22Rv1 (cell line): ENCODE data around the gene TNFRSF1B.

Source experiments
- H3K27ac ChIP-seq: fragments of 450-650 bp; 2 replicates; pipeline ENCODE4 v1.5.1; 2017
- ZFX ChIP-seq: fragments of 450-650 bp; IDR thresholded peaks from 2 replicates; pipeline ENCODE4 v1.6.1; 2017; ENCODE audit warnings: antibody characterized with exemption, borderline replicate concordance
- TF ChIP-seq, protein P1 (sequence below): fragments of 450-650 bp; IDR thresholded peaks from 2 replicates; pipeline ENCODE4 v1.5.1; 2017; ENCODE audit warnings: mild to moderate bottlenecking

TNFRSF1B gene

DNA sequence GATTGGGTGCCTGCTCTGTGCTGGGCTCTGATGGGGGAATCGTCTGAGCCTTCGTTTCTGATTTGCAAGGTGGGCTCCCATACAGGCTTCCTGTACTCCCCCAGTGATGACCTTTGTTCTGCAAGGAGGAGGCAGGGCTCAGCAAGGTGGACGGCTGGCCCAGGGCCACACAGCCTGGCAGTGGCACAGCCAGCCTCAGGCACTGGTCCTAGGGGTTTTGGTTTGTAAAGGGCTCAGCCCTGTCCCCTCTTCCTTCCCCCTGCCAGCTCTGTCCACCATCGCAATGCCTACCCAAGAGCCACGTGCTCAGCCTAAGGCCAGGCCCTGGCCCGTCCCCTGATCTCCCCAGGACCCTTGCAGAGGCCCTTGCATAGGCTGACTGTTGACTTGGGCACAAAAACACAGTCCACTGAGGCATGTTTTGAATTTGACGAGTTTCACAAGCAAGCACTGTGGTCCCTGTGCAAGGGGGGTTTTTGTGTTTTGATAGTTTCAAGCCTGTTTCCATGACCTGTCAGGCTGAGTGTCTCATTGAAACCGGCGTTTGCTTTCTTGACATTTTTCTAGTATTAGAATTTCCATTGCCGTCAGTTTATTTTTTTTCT is 39.5 kb upstream of the TNFRSF1B start:
- TF ChIP-seq, protein P1, sequence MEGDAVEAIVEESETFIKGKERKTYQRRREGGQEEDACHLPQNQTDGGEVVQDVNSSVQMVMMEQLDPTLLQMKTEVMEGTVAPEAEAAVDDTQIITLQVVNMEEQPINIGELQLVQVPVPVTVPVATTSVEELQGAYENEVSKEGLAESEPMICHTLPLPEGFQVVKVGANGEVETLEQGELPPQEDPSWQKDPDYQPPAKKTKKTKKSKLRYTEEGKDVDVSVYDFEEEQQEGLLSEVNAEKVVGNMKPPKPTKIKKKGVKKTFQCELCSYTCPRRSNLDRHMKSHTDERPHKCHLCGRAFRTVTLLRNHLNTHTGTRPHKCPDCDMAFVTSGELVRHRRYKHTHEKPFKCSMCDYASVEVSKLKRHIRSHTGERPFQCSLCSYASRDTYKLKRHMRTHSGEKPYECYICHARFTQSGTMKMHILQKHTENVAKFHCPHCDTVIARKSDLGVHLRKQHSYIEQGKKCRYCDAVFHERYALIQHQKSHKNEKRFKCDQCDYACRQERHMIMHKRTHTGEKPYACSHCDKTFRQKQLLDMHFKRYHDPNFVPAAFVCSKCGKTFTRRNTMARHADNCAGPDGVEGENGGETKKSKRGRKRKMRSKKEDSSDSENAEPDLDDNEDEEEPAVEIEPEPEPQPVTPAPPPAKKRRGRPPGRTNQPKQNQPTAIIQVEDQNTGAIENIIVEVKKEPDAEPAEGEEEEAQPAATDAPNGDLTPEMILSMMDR, result no peak
- no peak for TF ChIP-seq ZFX

DNA sequence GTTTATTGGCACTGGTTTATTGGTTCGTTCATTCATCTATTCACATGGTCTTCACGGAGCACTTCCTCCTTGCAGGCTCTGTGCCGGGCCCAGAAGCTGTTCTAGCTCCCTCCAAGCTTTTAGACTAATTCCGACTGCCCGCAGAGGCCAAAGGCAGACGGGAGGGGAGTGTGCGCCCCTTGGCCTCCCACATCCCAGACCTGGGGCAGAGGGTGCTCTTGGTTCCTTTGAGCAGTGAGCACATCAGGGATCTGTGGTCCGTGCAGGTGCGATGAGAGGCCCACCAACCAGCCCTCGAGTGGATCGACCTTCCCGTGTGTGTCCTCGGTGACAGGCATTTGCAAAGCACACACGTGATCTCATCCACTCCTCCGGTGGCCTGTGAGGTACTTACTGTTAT is 38.7 kb upstream of the TNFRSF1B start:
- TF ChIP-seq ZFX, result no peak
- TF ChIP-seq, protein P1, result no peak
- no peak overlapping the region for H3K27ac ChIP-seq

More for the DNA sequence above, 39.5 kb upstream of the TNFRSF1B start:
- no peak overlapping the region for H3K27ac ChIP-seq

DNA sequence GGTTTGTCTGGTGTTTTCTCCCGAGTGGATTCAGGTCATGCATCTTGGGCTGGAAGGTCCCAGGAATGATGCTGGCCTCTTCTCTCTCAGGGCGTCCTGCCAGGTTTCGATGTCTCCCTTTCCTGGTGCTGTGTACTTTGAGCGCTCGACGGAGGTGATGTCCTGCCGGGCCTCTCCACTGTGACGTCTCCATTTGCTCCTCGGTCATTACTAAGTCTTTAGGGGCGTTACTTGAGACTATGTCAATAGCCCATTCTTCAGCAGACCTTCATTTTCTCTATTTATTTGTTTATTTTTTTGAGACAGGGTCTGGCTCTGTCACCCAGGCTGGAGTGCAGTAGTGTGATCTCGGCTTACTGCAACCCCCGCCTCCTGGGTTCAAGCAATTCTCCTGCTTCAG is 37.2 kb upstream of the TNFRSF1B start:
- TF ChIP-seq, protein P1, result no peak
- TF ChIP-seq ZFX, result no peak
- H3K27ac ChIP-seq, result no peak overlapping the region

DNA sequence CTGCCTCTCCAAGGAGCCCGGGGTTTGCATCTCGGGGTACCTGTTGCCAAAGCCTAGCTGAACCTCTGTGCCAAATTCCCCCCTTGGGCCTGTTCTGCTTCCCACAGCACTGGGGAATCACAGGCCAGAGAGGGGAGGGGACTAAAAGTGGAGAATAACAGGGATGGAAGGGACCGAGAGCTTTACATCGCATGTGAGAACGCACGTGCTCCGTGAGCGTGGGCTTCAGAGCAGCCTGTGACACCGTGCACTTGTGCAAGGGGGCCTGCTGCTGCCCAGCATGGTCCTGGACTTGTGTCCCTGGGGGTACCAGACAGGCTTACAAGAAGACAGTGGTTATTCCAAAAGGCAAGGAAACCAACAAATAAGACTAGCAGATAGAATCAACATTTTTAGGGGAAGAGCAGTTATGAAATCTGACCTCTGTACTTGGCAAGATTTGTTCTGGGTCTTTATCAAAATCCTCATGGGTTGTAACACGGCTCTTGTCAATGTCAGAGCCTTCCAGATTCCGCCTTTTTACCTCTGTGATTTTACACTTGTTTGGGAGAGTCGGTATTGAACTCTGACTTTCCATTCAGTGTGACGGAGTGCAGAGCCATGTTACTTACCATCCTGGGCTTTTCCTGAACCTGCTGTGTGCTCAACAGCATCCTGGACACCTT is 36.2 kb upstream of the TNFRSF1B start:
- no peak for TF ChIP-seq ZFX
- TF ChIP-seq, protein P1, result no peak
- H3K27ac ChIP-seq, result no peak overlapping the region

DNA sequence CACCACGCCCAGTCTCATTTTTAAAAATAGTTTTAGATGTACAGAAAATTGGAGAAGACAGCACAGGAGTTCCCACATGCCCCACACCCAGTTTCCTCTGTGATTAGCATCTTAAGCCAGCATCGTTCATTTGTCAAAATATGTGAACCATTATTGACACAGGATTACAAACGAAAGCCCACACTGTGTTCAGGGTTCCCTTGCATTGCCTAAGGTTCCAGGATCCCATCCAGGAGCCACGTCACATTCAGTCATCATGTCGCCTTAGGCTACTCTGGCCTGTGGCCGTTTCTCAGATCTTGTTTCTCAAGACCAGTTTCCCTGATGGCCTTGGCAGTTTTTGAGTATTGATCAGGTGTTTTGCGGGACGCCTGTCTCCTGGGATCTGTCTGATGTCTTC is 34.7 kb upstream of the TNFRSF1B start:
- TF ChIP-seq ZFX, result no peak
- TF ChIP-seq, protein P1, result no peak
- H3K27ac ChIP-seq, result no peak overlapping the region

DNA sequence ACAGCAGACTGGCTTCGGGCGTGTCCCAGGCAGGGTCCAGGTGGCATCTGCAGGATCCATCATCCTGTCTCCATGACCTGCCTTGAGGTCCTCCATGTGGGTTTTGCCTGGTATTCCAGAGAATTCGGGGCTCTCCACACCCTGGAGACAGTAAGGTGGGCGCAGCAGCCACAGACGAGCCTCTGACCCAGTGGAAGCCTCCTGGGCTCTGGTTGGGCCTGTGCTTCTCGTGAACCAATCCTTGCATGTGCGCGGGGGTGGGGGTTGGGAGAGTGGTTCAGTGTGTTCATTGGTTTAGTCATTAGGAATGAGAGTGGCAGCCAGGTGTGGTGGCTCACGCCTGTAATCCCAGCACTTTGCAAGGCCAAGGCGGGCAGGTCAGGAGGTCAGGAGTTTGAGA is 32.1 kb upstream of the TNFRSF1B start:
- no peak overlapping the region for H3K27ac ChIP-seq
- TF ChIP-seq ZFX, result no peak
- TF ChIP-seq, protein P1, result no peak

DNA sequence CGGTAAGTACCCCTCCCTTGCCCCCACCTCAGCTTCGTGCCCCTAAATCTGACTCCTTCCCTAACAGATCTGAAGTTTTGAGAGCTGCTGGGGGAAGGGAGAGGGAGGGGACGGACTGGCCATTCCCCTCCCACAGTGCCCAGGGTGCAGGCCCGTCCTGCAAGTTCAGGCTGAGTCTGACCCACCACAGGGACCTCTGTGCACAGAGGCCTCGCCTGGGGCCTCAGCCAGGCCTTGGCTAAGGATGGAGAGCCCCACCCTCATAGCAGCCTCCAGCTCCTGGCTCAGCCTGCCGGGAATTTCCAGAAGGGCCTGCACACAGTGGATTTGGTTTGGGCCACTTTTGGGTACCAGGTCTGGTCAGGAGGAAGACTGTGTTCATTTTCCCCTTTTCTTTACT is 31.2 kb upstream of the TNFRSF1B start:
- TF ChIP-seq ZFX, result no peak
- TF ChIP-seq, protein P1, result no peak
- no peak overlapping the region for H3K27ac ChIP-seq
